ENCODE measurements around the gene STATH.

The STATH gene

DNA sequence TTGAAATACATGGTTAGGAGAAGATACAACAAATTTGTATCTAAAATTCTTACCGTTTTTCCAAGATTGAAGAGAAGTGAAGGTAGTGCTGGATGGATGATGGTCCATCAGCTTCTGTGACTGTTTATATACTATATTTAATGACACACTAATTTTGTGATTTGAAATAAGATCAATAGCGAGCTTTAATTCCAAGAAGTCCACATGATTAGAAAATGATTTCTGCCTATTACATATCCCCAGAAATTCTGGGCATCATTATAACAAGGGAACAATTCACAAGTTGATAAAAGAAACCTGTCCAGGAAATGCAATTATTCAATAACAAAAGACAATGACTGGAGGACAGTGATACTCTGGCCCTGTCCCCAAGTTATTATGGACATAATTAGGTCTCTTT lies 30.1 kb upstream of the STATH start, which contains the start of gene CSN2:
CSN2 (minus strand) TSS at position 101 of the 400 bp plus-strand sequence. CDS start 4,733 bp downstream, outside the sequence.
- Histone ChIP-seq H3K27me3 (ENCODE audit: insufficient read depth, low read length, poor library complexity) (no peaks in the 10 kb centered on the region), H3K9me3 (ENCODE audit: insufficient read depth, low read length, severe bottlenecking) (no peaks in the 10 kb centered on the region), H2AFZ (ENCODE audit: low read depth, low read length) (no peak within 1 kb of the TSS), H3K9ac (ENCODE audit: low read depth, low read length) (no peak within 1 kb of the TSS), H3K4me1 (ENCODE audit: insufficient read depth, low read length) (no peaks in the 10 kb centered on the region), H4K20me1 (ENCODE audit: insufficient read depth, low read length) (no peaks in the 10 kb centered on the region), H3K4me2 (ENCODE audit: insufficient read depth, low read length) (no peak within 1 kb of the TSS), H3K79me2 (ENCODE audit: insufficient read depth, low read length) (no peaks in the 10 kb centered on the region), H3K36me3 (ENCODE audit: insufficient read depth, low read length) (no peaks in the 10 kb centered on the region), H3K27ac (ENCODE audit: low read length) (no peak within 1 kb of the TSS), H3K4me3 (ENCODE audit: low read depth in 1 of 2, low read length in 2 of 2) (no peak within 1 kb of the TSS)
- DNase-seq (no peak), ATAC-seq (ENCODE audit: insufficient read depth, low read depth) (no peak)
- TF ChIP-seq, protein P1, sequence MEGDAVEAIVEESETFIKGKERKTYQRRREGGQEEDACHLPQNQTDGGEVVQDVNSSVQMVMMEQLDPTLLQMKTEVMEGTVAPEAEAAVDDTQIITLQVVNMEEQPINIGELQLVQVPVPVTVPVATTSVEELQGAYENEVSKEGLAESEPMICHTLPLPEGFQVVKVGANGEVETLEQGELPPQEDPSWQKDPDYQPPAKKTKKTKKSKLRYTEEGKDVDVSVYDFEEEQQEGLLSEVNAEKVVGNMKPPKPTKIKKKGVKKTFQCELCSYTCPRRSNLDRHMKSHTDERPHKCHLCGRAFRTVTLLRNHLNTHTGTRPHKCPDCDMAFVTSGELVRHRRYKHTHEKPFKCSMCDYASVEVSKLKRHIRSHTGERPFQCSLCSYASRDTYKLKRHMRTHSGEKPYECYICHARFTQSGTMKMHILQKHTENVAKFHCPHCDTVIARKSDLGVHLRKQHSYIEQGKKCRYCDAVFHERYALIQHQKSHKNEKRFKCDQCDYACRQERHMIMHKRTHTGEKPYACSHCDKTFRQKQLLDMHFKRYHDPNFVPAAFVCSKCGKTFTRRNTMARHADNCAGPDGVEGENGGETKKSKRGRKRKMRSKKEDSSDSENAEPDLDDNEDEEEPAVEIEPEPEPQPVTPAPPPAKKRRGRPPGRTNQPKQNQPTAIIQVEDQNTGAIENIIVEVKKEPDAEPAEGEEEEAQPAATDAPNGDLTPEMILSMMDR (IDR thresholded peaks at IDR 0.05; ENCODE audit: borderline replicate concordance, extremely low read depth, low read length, poor library complexity, severe bottlenecking): no peak
- TF ChIP-seq EZH2 (IDR thresholded peaks at IDR 0.05; ENCODE audit: borderline replicate concordance, low read depth, low read length, severe bottlenecking): no peak

DNA sequence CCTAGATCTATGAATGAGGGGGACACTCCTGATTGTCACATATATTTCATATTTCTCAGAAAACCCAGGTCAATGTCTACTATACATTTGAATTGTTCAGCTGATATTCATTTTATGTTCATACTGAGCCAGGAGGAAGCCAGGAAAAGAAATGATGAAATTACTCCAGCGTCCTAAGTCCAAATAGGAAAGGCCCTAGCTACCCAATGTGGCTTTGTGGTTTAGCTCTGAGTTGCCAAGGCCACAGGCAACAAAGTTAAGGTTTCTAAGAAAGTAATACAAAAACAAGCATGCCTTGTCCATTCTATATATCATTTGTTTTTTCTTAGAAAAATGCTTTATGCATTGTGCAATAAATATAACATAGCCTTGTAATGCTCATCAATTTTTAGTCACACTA lies 25.7 kb upstream of the STATH start:
- no peak for DNase-seq
- H3K9me3 ChIP-seq (ENCODE audit: insufficient read depth, low read length, severe bottlenecking): no peaks in the 10 kb centered on the region
- H3K79me2 ChIP-seq (ENCODE audit: insufficient read depth, low read length): no peaks in the 10 kb centered on the region
- H3K36me3 ChIP-seq (ENCODE audit: insufficient read depth, low read length): no peaks in the 10 kb centered on the region
- no peaks in the 10 kb centered on the region for H3K4me1 ChIP-seq (ENCODE audit: insufficient read depth, low read length)
- no peaks in the 10 kb centered on the region for H3K27me3 ChIP-seq (ENCODE audit: insufficient read depth, low read length, poor library complexity)
- H3K4me3 ChIP-seq (ENCODE audit: low read depth in 1 of 2, low read length in 2 of 2): no peak overlapping the region
- H4K20me1 ChIP-seq (ENCODE audit: insufficient read depth, low read length): no peaks in the 10 kb centered on the region
- H2AFZ ChIP-seq (ENCODE audit: low read depth, low read length): no peak overlapping the region
- no peak overlapping the region for H3K4me2 ChIP-seq (ENCODE audit: insufficient read depth, low read length)
- ATAC-seq (ENCODE audit: insufficient read depth, low read depth): no peak
- no peak overlapping the region for H3K9ac ChIP-seq (ENCODE audit: low read depth, low read length)
- no peak for TF ChIP-seq EZH2 (IDR thresholded peaks at IDR 0.05; ENCODE audit: borderline replicate concordance, low read depth, low read length, severe bottlenecking)
- TF ChIP-seq, protein P1 (IDR thresholded peaks at IDR 0.05; ENCODE audit: borderline replicate concordance, extremely low read depth, low read length, poor library complexity, severe bottlenecking): no peak
- no peak overlapping the region for H3K27ac ChIP-seq (ENCODE audit: low read length)

DNA sequence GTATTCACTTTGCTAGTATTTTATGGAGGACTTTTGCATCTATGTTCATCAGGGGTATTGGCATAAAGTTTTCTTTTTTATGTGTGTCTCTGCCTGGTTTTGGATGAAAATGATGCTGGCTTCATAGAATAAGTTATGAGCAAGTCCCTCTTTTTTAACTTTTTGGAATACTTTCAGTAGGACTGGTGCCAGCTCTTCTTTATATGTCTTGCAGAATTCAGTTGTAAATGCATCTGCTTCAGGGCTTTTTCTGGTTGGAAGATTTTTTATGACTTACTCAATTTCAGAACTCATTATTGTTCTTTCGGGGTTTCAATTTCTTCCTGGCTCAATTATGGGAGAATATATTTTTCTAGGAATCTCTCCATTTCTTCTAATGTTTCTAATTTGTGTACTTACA lies 21.1 kb upstream of the STATH start:
- TF ChIP-seq, protein P1 (IDR thresholded peaks at IDR 0.05; ENCODE audit: borderline replicate concordance, extremely low read depth, low read length, poor library complexity, severe bottlenecking): no peak
- TF ChIP-seq EZH2 (IDR thresholded peaks at IDR 0.05; ENCODE audit: borderline replicate concordance, low read depth, low read length, severe bottlenecking): no peak

DNA sequence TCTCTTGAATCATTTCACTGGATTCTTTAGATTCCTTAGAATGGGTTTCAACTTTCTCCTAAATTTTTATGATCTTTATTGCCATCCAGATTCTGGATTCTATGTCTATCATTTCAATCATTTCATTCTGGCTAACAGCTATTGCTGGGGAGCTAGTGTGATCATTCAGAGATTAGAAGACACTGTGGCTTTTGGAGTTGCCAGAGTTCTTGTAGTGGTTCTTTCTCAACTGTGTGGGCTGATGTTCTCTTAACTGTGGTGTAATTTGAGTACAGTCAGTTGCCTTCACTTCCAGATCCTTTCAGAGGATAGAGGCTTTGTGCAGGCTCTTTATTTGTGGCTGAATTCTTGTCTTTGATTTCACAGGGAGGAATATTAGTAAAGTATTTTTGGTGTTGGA lies 18.2 kb upstream of the STATH start:
- no peak overlapping the region for H3K9ac ChIP-seq (ENCODE audit: low read depth, low read length)
- H3K4me1 ChIP-seq (ENCODE audit: insufficient read depth, low read length): no peaks in the 10 kb centered on the region
- ATAC-seq (ENCODE audit: insufficient read depth, low read depth) (no peak), DNase-seq (no peak)
- H3K4me3 ChIP-seq (ENCODE audit: low read depth in 1 of 2, low read length in 2 of 2): no peak overlapping the region
- no peaks in the 10 kb centered on the region for H3K9me3 ChIP-seq (ENCODE audit: insufficient read depth, low read length, severe bottlenecking)
- no peaks in the 10 kb centered on the region for H3K27me3 ChIP-seq (ENCODE audit: insufficient read depth, low read length, poor library complexity)
- no peaks in the 10 kb centered on the region for H3K79me2 ChIP-seq (ENCODE audit: insufficient read depth, low read length)
- H3K27ac ChIP-seq (ENCODE audit: low read length): no peak overlapping the region
- no peaks in the 10 kb centered on the region for H3K36me3 ChIP-seq (ENCODE audit: insufficient read depth, low read length)
- no peak overlapping the region for H2AFZ ChIP-seq (ENCODE audit: low read depth, low read length)
- H3K4me2 ChIP-seq (ENCODE audit: insufficient read depth, low read length): no peak overlapping the region
- TF ChIP-seq, protein P1 (IDR thresholded peaks at IDR 0.05; ENCODE audit: borderline replicate concordance, extremely low read depth, low read length, poor library complexity, severe bottlenecking): no peak
- TF ChIP-seq EZH2 (IDR thresholded peaks at IDR 0.05; ENCODE audit: borderline replicate concordance, low read depth, low read length, severe bottlenecking): no peak
- no peaks in the 10 kb centered on the region for H4K20me1 ChIP-seq (ENCODE audit: insufficient read depth, low read length)

More for the DNA sequence above, 21.1 kb upstream of the STATH start:
- Histone ChIP-seq H3K79me2 (ENCODE audit: insufficient read depth, low read length) (no peaks in the 10 kb centered on the region), H3K36me3 (ENCODE audit: insufficient read depth, low read length) (no peaks in the 10 kb centered on the region), H3K4me3 (ENCODE audit: low read depth in 1 of 2, low read length in 2 of 2) (no peak overlapping the region), H3K4me1 (ENCODE audit: insufficient read depth, low read length) (no peaks in the 10 kb centered on the region), H3K9me3 (ENCODE audit: insufficient read depth, low read length, severe bottlenecking) (no peaks in the 10 kb centered on the region), H2AFZ (ENCODE audit: low read depth, low read length) (no peak overlapping the region), H3K9ac (ENCODE audit: low read depth, low read length) (no peak overlapping the region), H3K4me2 (ENCODE audit: insufficient read depth, low read length) (no peak overlapping the region), H3K27me3 (ENCODE audit: insufficient read depth, low read length, poor library complexity) (no peaks in the 10 kb centered on the region), H4K20me1 (ENCODE audit: insufficient read depth, low read length) (no peaks in the 10 kb centered on the region), H3K27ac (ENCODE audit: low read length) (no peak overlapping the region)
- DNase-seq (no peak), ATAC-seq (ENCODE audit: insufficient read depth, low read depth) (no peak)
